LNCAP (cell line): ENCODE results near the gene TRAPPC10.

Experiments
- TF ChIP-seq, protein P1 (sequence below): fragments of 450-650 bp; IDR thresholded peaks from 2 replicates; pipeline ENCODE4 v1.5.1; 2017; ENCODE audit warnings: mild to moderate bottlenecking

The TRAPPC10 gene

DNA sequence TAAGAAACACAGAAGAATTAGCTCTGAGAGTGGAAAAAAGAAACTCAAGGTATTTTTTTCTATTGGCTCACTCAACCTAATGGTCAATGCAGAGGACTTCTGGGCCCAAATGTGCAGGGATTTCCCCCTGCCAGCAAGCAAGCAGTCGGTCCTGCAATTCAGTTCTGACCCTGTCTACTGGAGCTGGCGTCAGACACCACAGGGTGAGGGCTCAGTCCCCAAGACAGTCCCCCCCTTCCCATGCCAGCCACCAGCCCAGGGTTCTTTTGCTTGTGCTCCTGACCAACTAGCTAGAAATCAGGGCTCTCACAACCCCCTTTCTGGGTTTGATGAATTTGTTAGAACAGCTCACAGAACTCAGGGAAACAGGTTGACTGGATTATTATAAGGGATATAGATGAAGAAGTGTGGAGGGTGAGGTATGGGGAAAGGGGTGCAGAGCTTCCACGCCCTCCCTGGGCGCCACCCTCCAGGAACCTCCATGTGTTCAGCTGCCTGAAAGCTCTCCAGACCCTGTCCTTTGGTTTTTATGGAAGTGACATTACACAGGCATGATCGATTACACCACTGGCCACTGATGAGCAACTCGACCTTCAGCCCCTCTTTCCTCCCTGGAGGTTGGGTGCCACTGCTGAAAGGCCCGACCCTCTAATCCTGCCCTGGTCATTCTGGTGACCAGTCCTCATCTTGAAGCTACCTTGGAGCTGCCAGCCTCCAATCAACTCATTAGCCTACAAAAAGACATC is 72.6 kb downstream of the TRAPPC10 start:
- TF ChIP-seq, protein P1, sequence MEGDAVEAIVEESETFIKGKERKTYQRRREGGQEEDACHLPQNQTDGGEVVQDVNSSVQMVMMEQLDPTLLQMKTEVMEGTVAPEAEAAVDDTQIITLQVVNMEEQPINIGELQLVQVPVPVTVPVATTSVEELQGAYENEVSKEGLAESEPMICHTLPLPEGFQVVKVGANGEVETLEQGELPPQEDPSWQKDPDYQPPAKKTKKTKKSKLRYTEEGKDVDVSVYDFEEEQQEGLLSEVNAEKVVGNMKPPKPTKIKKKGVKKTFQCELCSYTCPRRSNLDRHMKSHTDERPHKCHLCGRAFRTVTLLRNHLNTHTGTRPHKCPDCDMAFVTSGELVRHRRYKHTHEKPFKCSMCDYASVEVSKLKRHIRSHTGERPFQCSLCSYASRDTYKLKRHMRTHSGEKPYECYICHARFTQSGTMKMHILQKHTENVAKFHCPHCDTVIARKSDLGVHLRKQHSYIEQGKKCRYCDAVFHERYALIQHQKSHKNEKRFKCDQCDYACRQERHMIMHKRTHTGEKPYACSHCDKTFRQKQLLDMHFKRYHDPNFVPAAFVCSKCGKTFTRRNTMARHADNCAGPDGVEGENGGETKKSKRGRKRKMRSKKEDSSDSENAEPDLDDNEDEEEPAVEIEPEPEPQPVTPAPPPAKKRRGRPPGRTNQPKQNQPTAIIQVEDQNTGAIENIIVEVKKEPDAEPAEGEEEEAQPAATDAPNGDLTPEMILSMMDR: no peak

DNA sequence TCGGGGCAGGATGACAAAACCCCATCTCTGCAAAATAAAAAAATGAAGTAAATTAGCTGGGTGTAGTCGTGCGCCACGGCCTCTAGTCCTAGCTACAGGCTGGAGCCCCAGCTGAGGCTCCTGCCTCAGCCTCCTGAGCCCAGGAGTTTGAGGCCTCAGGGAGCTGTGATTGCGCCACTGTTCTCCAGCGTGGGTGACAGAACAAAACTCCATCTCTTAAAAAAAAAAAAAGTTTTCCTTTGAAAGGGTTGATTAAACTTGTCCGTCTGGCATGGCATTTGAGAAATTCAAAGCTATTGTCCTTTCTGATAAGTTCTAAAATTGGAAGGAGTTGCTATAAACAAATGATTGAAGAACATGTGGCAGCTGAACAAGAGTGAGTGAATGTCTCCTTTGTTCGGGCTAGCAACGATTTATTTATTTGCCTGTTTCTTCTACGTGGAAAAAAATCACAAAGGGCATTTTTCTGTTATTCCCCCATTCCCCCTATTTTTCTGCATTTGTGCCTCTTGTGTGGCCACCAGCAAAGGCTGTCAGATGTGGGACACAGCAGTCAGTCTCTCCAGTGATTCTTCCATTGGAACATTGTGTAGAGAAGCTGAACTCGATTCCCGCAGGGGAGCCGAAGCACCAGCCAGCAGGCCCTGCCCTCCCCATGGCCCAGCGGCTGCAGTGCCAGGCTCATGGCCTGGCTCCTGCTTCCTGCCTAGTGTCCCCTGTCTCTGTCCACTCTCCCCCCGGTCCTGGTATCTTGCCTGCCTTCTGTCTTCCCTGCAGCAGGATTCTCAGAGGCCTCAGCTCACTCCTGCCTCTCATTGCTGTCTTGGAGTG is 73.6 kb downstream of the TRAPPC10 start:
- TF ChIP-seq, protein P1: no peak

DNA sequence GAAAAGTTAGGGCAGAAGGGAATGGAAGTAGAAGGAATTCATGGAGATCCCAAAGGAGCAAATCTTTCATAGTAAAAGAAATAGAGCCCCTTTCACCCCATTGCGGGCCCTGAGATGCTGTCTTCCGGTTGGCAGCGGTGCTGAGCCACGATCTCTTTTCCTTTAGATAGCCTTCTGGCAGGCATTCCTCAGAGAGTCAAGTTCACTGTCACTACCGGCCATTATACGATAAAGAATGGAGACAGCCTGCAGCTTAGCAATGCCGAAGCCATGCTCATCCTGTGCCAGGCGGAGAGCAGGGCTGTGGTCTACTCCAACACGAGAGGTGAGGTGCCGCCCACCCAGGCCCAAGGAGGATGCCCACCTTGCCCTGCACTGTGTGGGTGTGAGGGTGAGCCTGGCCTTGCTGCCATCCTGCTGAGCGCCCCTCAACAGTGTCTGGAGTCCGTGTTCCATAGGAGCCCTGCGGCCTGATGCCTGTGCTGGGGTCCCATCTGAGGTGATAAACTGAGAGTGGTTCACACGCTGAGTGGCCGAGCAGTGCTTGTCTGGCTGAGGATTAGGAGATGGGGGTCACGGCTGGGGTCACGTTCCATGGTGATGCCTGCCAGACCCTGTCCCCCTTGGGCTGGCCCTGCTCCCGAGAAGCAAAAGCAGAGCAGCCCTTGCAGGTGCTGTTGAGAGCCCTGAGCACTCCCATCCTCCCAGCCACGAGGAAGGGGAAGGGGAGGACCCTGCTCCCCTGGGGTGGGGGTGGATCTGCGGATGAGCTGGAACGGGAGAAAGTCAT is 74.7 kb downstream of the TRAPPC10 start:
- TF ChIP-seq, protein P1: no peak

DNA sequence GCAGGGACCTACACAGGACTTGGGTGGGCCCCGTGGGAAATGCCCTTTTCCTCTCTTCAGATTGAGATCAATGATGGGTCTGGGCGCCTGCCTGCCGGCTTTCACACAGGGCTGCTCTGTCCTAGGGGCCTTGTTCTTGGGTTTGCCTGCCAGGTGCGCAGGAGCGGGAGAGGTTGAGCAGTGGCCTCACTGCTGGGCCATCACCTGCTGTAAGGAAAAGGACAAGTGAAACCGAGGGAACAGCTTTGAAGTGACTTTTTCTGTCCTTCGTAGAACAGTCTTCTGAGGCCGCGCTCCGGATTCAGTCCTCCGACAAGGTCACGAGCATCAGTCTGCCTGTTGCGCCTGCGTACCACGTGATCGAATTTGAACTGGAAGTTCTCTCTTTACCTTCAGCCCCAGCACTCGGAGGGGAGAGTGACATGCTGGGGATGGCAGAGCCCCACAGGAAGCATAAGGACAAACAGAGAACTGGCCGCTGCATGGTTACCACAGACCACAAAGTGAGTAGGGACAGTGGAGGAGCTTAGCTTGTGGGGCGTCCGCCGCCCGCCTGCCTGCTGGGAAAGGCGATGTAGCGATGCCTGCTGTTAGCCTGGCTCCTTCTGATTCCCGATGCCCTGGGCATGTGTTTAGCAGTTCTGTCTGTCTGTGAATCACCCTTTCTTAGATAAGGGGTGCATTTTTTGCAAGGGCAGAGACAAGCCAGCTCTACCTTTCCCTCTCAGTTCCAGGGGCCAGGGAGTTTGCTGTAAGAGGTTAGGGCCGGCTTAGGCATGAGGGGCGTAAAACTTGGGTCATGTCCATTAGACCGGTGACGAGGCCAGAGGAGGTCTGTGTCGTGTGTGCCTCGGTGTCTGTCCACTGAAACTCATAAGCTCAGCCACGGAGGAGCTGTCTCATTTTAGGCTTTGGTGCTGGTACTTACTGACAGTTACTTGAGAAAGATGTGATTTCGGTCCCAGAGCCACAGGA is 75.6 kb downstream of the TRAPPC10 start:
- TF ChIP-seq, protein P1: no peak

DNA sequence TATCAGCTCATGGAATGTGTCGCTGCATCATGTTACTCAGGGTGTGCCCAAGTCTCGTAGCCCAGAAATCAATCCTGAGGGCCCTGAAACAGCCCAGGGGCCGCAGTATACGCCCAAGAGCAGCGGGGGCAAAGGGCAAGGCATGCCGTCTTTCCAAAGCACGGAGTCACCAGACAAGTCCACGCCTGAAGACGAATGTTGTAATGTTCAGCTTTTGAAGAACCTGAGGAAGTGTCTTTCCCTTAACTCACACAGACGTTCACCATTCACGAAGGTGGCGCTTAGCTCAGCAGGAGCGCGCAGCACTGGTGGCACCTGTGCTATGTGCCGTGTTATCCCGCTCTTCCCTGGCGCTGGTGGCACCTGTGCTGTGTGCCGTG is 76.3 kb downstream of the TRAPPC10 start:
- TF ChIP-seq, protein P1: no peak

DNA sequence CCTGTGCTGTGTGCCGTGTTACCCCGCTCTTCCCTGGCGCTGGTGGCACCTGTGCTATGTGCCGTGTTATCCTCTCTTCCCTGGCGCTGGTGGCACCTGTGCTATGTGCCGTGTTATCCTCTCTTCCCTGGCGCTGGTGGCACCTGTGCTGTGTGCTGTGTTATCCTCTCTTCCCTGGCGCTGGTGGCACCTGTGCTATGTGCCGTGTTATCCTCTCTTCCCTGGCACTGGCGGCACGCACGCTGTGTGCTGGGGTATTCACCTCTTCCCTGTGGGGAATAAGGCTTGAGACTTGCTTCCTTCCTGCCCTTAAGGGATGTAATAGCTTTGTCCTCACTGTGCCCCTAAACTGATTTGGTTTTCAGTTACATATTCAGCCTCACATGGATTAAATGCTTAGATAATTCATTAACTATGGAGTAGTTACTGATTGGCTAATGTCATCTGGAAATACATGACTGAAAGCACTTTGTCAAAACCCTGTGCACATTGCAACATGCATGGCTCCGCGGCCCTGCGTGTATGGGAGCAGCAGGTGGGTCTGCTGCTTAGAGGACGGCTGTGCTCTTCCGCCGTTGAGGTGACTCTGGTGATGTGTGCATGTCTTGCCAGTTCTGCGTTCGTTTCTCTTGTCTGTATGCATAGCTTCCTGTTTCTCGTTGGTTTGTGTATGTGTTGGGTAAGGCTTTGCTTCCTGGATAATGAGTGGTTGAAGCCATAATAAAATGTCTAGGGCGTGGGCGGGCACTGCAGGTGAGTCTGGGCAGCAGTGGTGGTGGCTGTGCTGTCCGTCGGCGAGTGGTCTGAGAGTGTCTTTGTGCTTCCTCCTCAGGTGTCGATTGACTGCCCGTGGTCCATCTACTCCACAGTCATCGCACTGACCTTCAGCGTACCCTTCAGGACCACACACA is 77.1 kb downstream of the TRAPPC10 start:
- TF ChIP-seq, protein P1: no peak
